ENCODE results near the gene C4B.

- no peak for TF ChIP-seq POLR2A (IDR thresholded peaks at IDR 0.05)
- TF ChIP-seq, protein P1, sequence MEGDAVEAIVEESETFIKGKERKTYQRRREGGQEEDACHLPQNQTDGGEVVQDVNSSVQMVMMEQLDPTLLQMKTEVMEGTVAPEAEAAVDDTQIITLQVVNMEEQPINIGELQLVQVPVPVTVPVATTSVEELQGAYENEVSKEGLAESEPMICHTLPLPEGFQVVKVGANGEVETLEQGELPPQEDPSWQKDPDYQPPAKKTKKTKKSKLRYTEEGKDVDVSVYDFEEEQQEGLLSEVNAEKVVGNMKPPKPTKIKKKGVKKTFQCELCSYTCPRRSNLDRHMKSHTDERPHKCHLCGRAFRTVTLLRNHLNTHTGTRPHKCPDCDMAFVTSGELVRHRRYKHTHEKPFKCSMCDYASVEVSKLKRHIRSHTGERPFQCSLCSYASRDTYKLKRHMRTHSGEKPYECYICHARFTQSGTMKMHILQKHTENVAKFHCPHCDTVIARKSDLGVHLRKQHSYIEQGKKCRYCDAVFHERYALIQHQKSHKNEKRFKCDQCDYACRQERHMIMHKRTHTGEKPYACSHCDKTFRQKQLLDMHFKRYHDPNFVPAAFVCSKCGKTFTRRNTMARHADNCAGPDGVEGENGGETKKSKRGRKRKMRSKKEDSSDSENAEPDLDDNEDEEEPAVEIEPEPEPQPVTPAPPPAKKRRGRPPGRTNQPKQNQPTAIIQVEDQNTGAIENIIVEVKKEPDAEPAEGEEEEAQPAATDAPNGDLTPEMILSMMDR (IDR thresholded peaks at IDR 0.05), result no peak
These were observed 67.9 kb downstream of the C4B start for GRCh38 chr6:32082478-32082877.
